Eye (tissue), 1 donor: Measurements from ENCODE around the gene MVK.

Source experiments
- DNase-seq: peaks from one replicate; pipeline ENCODE4 v3.0.0-alpha.2; 2015

Gene MVK

GRCh38 chr12:109573029-109573913 is at the start of gene MVK, which contains the start of gene MMAB:
Gene MVK, plus strand, starts transcription at chr12:109573794. Its CDS starts 1,029 bp downstream, at chr12:109574823.
Gene MMAB, minus strand, starts transcription at chr12:109573504. Its CDS starts 24 bp downstream, at chr12:109573480.
- DNase-seq, result peak; percentile 99

GRCh38 chr12:109524466-109525278 is 48.9 kb upstream of the MVK start:
- no peak for DNase-seq

GRCh38 chr12:109525279-109525585 is 48.4 kb upstream of the MVK start:
- DNase-seq, result no peak

- DNase-seq, result no peak
Measured at GRCh38 chr12:109527489-109528123, 46.0 kb upstream of the MVK start.

GRCh38 chr12:109529691-109530640 is 43.6 kb upstream of the MVK start:
- DNase-seq, result peak; percentile 88

- no peak for DNase-seq
Measured at GRCh38 chr12:109531411-109531810, 42.2 kb upstream of the MVK start.

GRCh38 chr12:109532721-109533486 is 40.7 kb upstream of the MVK start:
- DNase-seq, result no peak

- DNase-seq, result no peak
Measured at GRCh38 chr12:109533487-109533740, 40.2 kb upstream of the MVK start.

GRCh38 chr12:109534456-109534855 is 39.1 kb upstream of the MVK start:
- no peak for DNase-seq

GRCh38 chr12:109535231-109535862 is 38.2 kb upstream of the MVK start:
- no peak for DNase-seq

GRCh38 chr12:109535863-109536250 is 37.7 kb upstream of the MVK start:
- no peak for DNase-seq

GRCh38 chr12:109537136-109537535 is 36.5 kb upstream of the MVK start:
- DNase-seq, result no peak

- no peak for DNase-seq
Measured at GRCh38 chr12:109538191-109538863, 35.3 kb upstream of the MVK start.

- DNase-seq, result no peak
Measured at GRCh38 chr12:109539508-109539907, 34.1 kb upstream of the MVK start.

- DNase-seq, result no peak
Measured at GRCh38 chr12:109540526-109541412, 32.8 kb upstream of the MVK start.

GRCh38 chr12:109541413-109541726 is 32.2 kb upstream of the MVK start:
- no peak for DNase-seq

GRCh38 chr12:109542014-109542413 is 31.6 kb upstream of the MVK start:
- DNase-seq, result no peak

GRCh38 chr12:109542876-109543275 is 30.7 kb upstream of the MVK start:
- no peak for DNase-seq

- no peak for DNase-seq
Measured at GRCh38 chr12:109544955-109545531, 28.6 kb upstream of the MVK start.
